T-helper 1 cell treated with Interleukin-12 subunit alpha and Interleukin-12 subunit beta and Interleukin-4 antibody, amounts not matched to agents 30 ng/mL and 1 ng/mL, for 36 hours (primary cell): ENCODE measurements around the gene PP2D1. TPM values are rescaled to one million over a fixed set of nuclear protein-coding genes. Genes with fewer than 3 reads are reported as not detected.

Experiments
- total RNA-seq: library from RNA; stranded (reverse); gene quantifications from 2 replicates; pipeline ENCODE4 v1.2.3, GENCODE V29; 2022

Gene PP2D1
- total RNA-seq, 1 donor from 2014 or later = not detected

Other genes with a start within 250 kb of the PP2D1 start
- gene EFHB, start 78.0 kb downstream of the PP2D1 start, total RNA-seq = 0.37 TPM in 1 of 2 replicates, not detected in the other
- gene RAB5A, start 65.2 kb downstream of the PP2D1 start, total RNA-seq = 60.6 and 61.0 TPM in 2 replicates
- gene KAT2B, start 28.2 kb upstream of the PP2D1 start, total RNA-seq = 146 and 161 TPM in 2 replicates
- gene SGO1, start 173.9 kb upstream of the PP2D1 start, total RNA-seq = 22.1 and 24.0 TPM in 2 replicates